ENCODE data around the gene MTMR4.

MTMR4 gene

DNA sequence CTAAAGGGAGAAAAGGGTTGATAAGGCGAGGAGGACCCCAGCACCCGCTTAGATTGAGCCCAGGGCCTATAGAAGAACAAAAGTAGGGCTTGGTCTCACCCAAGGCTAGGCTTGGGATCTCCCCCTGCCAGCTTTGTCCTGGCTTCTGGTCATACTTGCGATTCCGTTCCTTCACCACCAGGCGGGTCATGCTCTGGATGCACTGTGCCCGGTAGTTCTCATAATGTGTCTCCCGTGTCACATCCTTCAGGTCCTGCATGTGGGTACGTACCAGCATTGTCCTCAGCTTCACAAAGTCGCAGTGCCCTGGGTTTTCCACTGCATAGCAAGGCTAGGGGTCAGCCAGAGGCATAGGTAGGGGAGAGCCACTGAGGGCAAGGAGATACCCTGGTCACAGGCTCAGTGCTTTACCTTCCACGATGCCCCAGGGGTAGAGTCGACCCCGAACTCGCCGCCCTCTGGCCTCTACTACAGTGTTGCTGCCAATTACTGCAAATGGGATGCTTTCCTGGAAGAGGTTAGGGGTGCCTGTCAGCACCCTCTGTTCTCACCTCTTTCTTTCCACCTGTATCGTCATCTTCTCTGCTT lies 6.5 kb upstream of the MTMR4 start:
- H3K4me3 ChIP-seq (ENCODE audit: low read length), result no peak overlapping the region
- no peaks in the 10 kb centered on the region for H3K9me3 ChIP-seq (ENCODE audit: control insufficient read depth, low read length)
- H3K4me1 ChIP-seq (ENCODE audit: control insufficient read depth, insufficient read depth, low read length), result peaks cover 14% of the 10 kb centered on the region
- no peaks in the 10 kb centered on the region for H3K36me3 ChIP-seq (ENCODE audit: control insufficient read depth, insufficient read depth, low read length)
- no peaks in the 10 kb centered on the region for H3K27me3 ChIP-seq (ENCODE audit: control insufficient read depth, insufficient read depth, low read length)
- no peak overlapping the region for H3K9ac ChIP-seq (ENCODE audit: low read length)

DNA sequence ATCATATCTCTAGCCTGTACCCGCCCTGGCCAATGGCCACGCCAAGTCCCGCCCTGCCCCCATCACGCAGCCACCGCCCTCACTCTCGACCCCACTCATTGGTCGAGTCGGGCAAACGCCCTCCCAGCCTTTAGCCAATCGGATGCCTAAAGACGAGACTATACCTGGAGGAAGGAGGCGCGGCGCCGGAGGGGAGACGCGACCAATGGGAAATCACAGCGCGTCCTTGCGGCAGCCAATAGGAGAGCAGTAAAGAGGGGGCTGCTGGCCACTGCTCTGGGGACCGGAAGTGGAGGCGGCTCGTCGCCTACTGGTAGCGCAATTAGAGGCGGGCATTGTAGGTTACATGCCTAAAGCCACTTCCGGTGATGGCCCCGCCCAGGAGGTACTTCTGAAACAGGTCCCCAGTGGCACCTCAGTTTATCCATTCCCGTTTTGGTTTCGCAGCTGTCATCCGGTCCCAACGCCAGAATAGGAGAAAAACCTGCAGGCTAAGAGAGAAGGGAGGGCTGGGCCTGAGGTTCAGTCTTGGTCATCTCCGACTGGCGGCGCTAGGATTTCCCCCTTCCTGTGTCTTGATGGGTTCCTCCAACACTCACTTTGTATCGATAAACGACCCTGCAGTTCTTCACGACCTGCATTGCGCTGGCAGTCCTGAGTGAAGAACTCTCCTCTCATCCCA lies 3.6 kb upstream of the MTMR4 start:
- Histone ChIP-seq H3K27me3 (ENCODE audit: control insufficient read depth, insufficient read depth, low read length) (no peaks in the 10 kb centered on the region), H3K9me3 (ENCODE audit: control insufficient read depth, low read length) (no peaks in the 10 kb centered on the region), H3K9ac (ENCODE audit: low read length) (peak overlapping the region; percentile 87), H3K4me1 (ENCODE audit: control insufficient read depth, insufficient read depth, low read length) (peaks cover 36% of the 10 kb centered on the region), H3K36me3 (ENCODE audit: control insufficient read depth, insufficient read depth, low read length) (no peaks in the 10 kb centered on the region), H3K4me3 (ENCODE audit: low read length) (peak overlapping the region; percentile 83)

DNA sequence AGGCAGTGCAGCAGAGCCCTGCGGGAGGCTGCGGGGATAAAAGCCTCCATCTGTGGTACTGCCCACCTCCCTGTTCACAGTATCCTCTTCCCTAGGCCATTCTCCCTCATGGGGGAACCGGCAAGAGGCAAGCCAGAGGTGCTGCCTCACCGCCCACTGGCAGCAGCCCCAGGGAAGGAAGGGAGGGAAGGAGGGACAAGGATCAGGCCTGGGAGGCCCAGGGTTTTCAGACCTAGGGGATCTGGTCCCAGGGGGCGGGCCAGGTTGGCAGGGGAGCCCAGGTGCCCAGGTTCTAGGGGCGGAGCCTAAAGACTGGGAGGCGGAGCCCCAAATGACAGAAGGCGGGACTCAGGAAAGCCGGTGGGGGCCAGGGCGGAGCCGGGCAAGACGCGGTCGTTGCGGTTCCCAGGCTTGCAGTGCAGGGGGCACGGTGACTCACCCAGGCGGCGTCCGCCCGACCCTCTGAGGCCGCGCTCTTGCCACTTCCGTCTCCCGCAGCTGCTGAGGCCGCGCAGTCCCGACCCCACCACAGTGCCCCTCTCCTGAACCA lies 3.0 kb upstream of the MTMR4 start:
- Histone ChIP-seq H3K9ac (ENCODE audit: low read length) (peak overlapping the region; percentile 71), H3K4me1 (ENCODE audit: control insufficient read depth, insufficient read depth, low read length) (peaks cover 36% of the 10 kb centered on the region), H3K27me3 (ENCODE audit: control insufficient read depth, insufficient read depth, low read length) (no peaks in the 10 kb centered on the region), H3K9me3 (ENCODE audit: control insufficient read depth, low read length) (no peaks in the 10 kb centered on the region), H3K36me3 (ENCODE audit: control insufficient read depth, insufficient read depth, low read length) (no peaks in the 10 kb centered on the region), H3K4me3 (ENCODE audit: low read length) (peak overlapping the region; percentile 26)

DNA sequence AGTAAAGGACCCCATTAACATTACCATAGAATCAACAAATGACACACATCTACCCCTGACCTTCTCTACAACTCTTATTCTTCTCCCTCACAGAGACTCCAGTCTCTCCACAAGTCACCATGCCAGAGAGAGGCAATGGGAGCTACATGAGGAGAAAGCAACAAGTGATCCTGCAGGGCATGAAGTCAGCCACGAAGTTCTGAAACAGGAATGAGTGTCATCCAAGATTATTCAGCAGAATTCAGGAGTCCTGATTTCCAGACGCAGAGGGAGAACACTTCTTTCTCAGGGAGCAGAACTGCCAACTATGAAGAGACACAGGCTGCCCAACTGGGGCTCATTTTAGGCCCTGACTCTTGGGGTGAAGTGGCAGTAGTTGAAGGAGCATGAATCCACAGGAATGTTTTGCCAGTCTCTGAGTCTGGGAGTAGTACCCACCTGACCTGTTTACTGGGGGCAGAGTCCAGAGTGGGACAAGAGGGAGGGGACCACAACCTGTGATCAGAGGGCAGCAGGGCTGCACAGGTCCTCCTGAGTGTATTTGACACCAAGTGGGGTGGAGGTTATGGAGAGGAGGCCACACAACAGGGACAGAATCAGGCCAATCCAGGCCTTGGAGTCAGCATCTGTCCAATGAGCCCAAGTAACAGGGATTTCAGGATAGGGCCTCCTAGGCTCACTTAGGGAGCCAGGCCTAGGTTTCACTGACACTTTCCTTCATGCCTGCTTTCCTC lies 2.4 kb upstream of the MTMR4 start:
- Histone ChIP-seq H3K36me3 (ENCODE audit: control insufficient read depth, insufficient read depth, low read length) (no peaks in the 10 kb centered on the region), H3K27me3 (ENCODE audit: control insufficient read depth, insufficient read depth, low read length) (no peaks in the 10 kb centered on the region), H3K9me3 (ENCODE audit: control insufficient read depth, low read length) (no peaks in the 10 kb centered on the region), H3K4me1 (ENCODE audit: control insufficient read depth, insufficient read depth, low read length) (peaks cover 36% of the 10 kb centered on the region), H3K4me3 (ENCODE audit: low read length) (peak overlapping the region; percentile 26), H3K9ac (ENCODE audit: low read length) (peak overlapping the region; percentile 71)

DNA sequence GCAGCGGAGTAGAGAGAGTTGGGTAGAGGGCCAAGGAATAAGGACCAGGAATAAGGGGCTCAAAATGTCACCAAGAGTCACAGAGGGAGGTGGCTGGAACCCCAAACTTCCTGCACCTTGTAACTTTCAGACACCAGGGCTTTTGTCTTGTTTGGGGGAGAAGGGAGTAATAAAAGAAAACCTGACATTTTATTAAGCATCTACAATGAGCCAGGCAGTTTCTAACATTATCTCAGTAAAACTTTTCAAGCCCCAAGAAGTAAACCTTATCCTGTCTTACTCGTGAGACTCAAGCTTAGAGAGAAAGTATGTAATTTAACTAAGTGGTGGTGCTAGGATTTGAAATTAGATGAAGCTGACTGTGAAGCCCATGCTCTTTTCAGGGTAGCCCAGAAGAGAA lies 848 bp upstream of the MTMR4 start:
- no peak overlapping the region for H3K4me3 ChIP-seq (ENCODE audit: low read length)
- H3K4me1 ChIP-seq (ENCODE audit: control insufficient read depth, insufficient read depth, low read length), result peaks cover 36% of the 10 kb centered on the region
- H3K36me3 ChIP-seq (ENCODE audit: control insufficient read depth, insufficient read depth, low read length), result peaks cover 5% of the 10 kb centered on the region
- no peaks in the 10 kb centered on the region for H3K27me3 ChIP-seq (ENCODE audit: control insufficient read depth, insufficient read depth, low read length)
- H3K9ac ChIP-seq (ENCODE audit: low read length), result peak overlapping the region; percentile 52
- H3K9me3 ChIP-seq (ENCODE audit: control insufficient read depth, low read length), result no peaks in the 10 kb centered on the region

DNA sequence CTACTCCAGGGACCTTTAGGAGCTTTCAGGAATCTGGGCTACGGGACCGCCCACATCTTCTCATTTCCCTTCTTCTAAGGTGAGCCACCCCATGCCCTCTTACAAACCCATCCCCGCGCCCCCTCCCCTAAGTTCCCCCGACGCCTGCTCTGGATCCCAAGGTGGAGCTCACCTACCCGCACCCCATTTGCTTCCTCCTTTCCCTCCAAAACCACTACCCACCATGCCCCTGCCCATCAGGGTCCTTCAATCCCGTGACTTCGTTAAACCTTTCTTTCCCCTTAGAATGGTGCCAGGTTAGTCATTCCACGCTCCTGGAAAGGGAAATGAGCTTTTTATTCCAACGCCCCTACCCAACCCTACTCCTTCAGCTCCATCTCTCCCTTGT lies 326 bp upstream of the MTMR4 start:
- peaks cover 5% of the 10 kb centered on the region for H3K36me3 ChIP-seq (ENCODE audit: control insufficient read depth, insufficient read depth, low read length)
- peak overlapping the region; percentile 52 for H3K9ac ChIP-seq (ENCODE audit: low read length)
- peaks cover 36% of the 10 kb centered on the region for H3K4me1 ChIP-seq (ENCODE audit: control insufficient read depth, insufficient read depth, low read length)
- H3K4me3 ChIP-seq (ENCODE audit: low read length), result peak overlapping the region; percentile 16
- no peaks in the 10 kb centered on the region for H3K27me3 ChIP-seq (ENCODE audit: control insufficient read depth, insufficient read depth, low read length)
- no peaks in the 10 kb centered on the region for H3K9me3 ChIP-seq (ENCODE audit: control insufficient read depth, low read length)

DNA sequence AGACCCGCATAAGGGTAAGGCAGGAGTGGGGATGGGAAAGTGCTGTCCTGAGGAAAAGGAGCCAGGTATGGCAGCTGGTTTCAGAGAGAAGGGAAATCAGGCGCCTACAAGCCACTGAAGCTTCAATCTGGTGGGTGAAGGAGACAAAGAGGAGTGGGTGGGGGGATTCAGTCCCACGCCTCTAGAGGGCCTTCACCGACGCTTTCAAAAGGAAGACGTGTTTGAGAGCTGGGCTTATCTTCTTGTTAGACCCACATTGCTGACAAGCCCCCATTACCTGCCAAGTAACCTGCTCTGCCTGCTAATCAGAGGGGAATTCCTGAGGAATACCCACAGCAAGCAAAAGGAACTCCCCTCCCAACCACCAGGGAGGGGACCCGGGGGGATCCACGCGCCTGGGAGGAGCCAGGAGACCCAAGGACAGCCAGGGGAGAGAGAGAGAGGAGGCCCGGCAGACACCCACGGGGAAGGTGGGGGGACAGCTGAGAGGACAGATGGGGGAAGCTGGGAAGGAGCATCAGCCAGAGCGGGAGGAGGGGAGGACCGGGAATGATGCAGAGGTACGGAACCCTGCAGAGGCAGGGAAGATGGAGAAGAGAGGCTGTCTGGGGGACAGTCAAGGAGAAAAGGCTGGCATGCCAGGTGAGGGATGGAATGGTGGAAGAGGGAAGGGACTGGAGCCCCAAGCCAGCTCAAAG lies 1.0 kb downstream of the MTMR4 start:
- Histone ChIP-seq H3K27me3 (ENCODE audit: control insufficient read depth, insufficient read depth, low read length) (no peaks in the 10 kb centered on the region), H3K9me3 (ENCODE audit: control insufficient read depth, low read length) (no peaks in the 10 kb centered on the region), H3K9ac (ENCODE audit: low read length) (peak overlapping the region; percentile 63), H3K36me3 (ENCODE audit: control insufficient read depth, insufficient read depth, low read length) (peaks cover 5% of the 10 kb centered on the region), H3K4me1 (ENCODE audit: control insufficient read depth, insufficient read depth, low read length) (peaks cover 36% of the 10 kb centered on the region), H3K4me3 (ENCODE audit: low read length) (peak overlapping the region; percentile 31)

DNA sequence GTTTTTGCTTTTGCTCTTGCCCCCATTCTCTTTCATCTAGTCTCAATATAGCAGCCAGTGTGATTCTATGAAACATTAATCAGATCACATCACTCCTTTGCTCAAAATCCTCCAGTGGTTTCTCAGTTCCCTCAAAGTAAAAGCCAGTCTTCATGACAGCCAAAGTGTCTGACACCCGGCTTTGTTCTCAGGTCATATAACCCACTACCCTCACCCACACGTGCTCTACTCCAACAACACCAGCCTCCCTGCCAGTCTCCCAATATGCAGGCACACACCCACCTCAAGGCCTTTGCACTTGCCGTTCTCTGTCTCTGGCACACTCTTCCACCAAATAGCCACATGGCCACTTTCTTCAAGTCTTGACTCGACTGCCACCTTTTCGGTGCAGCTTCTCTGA lies 4.4 kb downstream of the MTMR4 start:
- Histone ChIP-seq H3K27me3 (ENCODE audit: control insufficient read depth, insufficient read depth, low read length) (no peaks in the 10 kb centered on the region), H3K4me3 (ENCODE audit: low read length) (no peak overlapping the region), H3K9ac (ENCODE audit: low read length) (no peak overlapping the region), H3K9me3 (ENCODE audit: control insufficient read depth, low read length) (no peaks in the 10 kb centered on the region), H3K36me3 (ENCODE audit: control insufficient read depth, insufficient read depth, low read length) (peaks cover 8% of the 10 kb centered on the region), H3K4me1 (ENCODE audit: control insufficient read depth, insufficient read depth, low read length) (peaks cover 15% of the 10 kb centered on the region)

DNA sequence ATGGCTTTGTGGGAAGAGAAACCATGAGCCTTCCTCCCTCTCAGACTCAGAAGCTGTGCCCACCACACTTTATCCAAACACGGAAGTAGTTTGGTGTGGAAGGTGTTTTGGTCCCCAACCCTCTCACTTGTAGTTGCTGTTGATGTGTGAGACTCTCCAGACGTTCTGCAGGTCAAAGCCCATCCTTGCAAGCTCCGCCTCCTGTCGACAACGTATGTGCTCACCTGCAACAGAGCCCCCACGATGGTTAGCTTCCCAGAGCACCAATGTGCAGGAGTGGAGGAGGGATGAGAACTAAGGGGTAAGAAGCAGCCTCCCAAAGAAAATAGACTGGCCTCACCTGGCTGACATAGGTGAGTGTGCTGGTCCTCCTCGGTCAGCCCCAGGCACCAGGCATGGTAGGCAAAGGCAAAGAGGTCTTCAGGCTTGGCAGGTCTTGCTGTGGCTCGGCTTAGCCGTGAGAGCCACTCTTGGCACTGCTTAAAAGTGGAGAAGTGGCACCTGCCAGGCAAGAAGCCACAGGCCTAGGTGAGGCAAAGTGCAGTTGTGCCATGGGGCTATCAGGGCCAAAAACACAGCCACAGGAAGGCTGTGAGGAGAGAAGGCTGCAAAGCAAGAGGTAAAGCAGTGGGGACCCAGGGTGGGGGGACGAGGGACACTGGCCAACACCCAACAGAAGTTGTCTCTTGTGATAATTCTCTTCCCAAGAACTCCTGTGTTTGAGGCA lies 5.9 kb downstream of the MTMR4 start:
- H3K27me3 ChIP-seq (ENCODE audit: control insufficient read depth, insufficient read depth, low read length), result no peaks in the 10 kb centered on the region
- peaks cover 3% of the 10 kb centered on the region for H3K4me1 ChIP-seq (ENCODE audit: control insufficient read depth, insufficient read depth, low read length)
- H3K36me3 ChIP-seq (ENCODE audit: control insufficient read depth, insufficient read depth, low read length), result peaks cover 12% of the 10 kb centered on the region
- H3K4me3 ChIP-seq (ENCODE audit: low read length), result no peak overlapping the region
- no peaks in the 10 kb centered on the region for H3K9me3 ChIP-seq (ENCODE audit: control insufficient read depth, low read length)
- no peak overlapping the region for H3K9ac ChIP-seq (ENCODE audit: low read length)

DNA sequence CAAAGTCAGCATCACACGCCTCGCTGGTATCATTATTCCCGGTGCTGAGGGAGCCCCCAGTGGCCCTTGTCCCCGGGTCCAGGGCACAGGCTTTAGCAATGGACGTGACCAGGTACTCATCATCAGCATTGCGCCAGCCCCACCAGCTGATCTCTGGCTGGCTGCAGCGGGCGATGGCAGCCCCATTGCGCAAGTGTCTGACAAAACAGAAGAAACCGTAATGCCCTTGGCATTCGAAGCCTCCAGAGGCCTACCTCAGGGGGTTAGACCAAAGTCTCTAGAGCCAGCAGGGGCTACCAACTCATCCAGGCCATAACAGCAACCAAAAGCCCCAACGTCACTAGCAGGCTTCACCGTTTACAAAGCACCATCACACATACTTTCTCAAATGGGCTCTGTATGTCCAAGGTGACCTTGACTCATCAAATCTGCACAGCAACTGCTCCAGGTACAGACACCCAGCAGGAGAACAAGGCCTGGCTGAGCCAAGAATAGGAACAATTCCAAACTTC lies 7.3 kb downstream of the MTMR4 start:
- H3K4me3 ChIP-seq (ENCODE audit: low read length), result no peak overlapping the region
- no peaks in the 10 kb centered on the region for H3K4me1 ChIP-seq (ENCODE audit: control insufficient read depth, insufficient read depth, low read length)
- peaks cover 12% of the 10 kb centered on the region for H3K36me3 ChIP-seq (ENCODE audit: control insufficient read depth, insufficient read depth, low read length)
- no peaks in the 10 kb centered on the region for H3K9me3 ChIP-seq (ENCODE audit: control insufficient read depth, low read length)
- no peaks in the 10 kb centered on the region for H3K27me3 ChIP-seq (ENCODE audit: control insufficient read depth, insufficient read depth, low read length)
- no peak overlapping the region for H3K9ac ChIP-seq (ENCODE audit: low read length)

DNA sequence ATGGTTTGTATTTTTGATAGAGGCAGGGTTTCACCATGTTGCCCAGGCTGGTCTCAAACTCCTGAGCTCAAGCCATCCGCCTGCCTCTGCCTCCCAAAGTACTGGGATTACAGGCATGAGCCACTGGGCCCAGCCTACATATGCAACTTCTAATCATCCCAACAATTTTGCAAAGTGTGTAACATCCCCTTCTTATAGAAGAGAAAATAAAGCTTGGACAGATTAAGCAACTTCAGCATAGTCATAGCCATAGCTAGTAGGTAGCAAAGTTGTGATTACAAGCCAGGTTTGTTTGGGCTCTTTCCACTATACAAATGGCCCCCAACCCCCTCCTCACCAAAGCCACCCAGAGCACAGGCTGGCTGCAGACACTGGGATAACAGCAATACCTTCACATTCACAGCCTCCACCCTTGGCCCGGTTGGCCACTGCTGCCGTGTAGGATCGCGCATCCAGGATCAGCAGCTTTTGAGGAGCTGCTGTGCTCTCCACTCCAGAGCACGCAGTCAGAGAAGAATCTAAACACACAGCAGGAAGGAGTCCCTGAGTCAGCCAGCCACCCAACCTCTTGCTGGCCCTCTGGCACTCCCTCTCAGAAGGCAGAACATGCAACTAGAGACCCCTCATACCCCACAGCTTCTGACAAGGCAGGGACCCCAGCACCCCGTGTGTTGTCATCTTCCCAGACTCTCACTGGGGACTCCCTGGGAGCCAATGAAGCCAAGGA lies 7.9 kb downstream of the MTMR4 start:
- no peaks in the 10 kb centered on the region for H3K27me3 ChIP-seq (ENCODE audit: control insufficient read depth, insufficient read depth, low read length)
- H3K36me3 ChIP-seq (ENCODE audit: control insufficient read depth, insufficient read depth, low read length), result peaks cover 12% of the 10 kb centered on the region
- no peak overlapping the region for H3K4me3 ChIP-seq (ENCODE audit: low read length)
- no peaks in the 10 kb centered on the region for H3K4me1 ChIP-seq (ENCODE audit: control insufficient read depth, insufficient read depth, low read length)
- H3K9me3 ChIP-seq (ENCODE audit: control insufficient read depth, low read length), result no peaks in the 10 kb centered on the region
- H3K9ac ChIP-seq (ENCODE audit: low read length), result no peak overlapping the region
